SU-DHL-6 (cell line): Measurements from ENCODE around the gene SYNE4.

Experiments used
- H2AFZ ChIP-seq: fragments of 200-600 bp; sonication (generic); 2 replicates; pipeline ENCODE4 v1.6.1; 2014; ENCODE audit warnings: low read depth, mild to moderate bottlenecking, moderate library complexity, mixed read lengths, antibody characterized with exemption, low read length; ENCODE audit not compliant: severe bottlenecking
- H3F3A ChIP-seq: fragments of 200-600 bp; shearing (Covaris generic); 2 replicates; pipeline ENCODE4 v1.6.0; 2016; ENCODE audit warnings: antibody characterized with exemption, mild to moderate bottlenecking; ENCODE audit not compliant: insufficient read depth
- H3K27ac ChIP-seq: fragments of 200-600 bp; sonication (generic); 2 replicates; pipeline ENCODE4 v1.5.1; 2016; ENCODE audit warnings: low read depth, mild to moderate bottlenecking, low read length, moderate library complexity, mixed read lengths
- H3K27me3 ChIP-seq: fragments of 200-600 bp; sonication (generic), shearing (Covaris generic); 2 replicates; pipeline ENCODE4 v1.6.0; 2014; ENCODE audit warnings: mild to moderate bottlenecking, low read length
- H3K36me3 ChIP-seq: fragments of 200-600 bp; sonication (generic); 2 replicates; pipeline ENCODE4 v1.6.1; 2014; ENCODE audit warnings: mild to moderate bottlenecking, low read length, mixed read lengths
- H3K4me2 ChIP-seq: fragments of 300-600, 200-600 bp; shearing (Covaris generic), sonication (generic); 2 replicates; pipeline ENCODE4 v1.6.0; 2014; ENCODE audit warnings: low read length, low read depth, mild to moderate bottlenecking; ENCODE audit not compliant: poor library complexity, severe bottlenecking
- H3K4me3 ChIP-seq: fragments of 200-600 bp; sonication (generic); 2 replicates; pipeline ENCODE4 v1.5.1; 2014; ENCODE audit warnings: antibody characterized with exemption, low read length, mild to moderate bottlenecking, mixed read lengths; ENCODE audit not compliant: insufficient read depth, poor library complexity, severe bottlenecking
- H3K79me2 ChIP-seq: fragments of 200-600 bp; sonication (generic); 2 replicates; pipeline ENCODE4 v1.6.1; 2014; ENCODE audit warnings: mild to moderate bottlenecking, low read length, moderate library complexity; ENCODE audit not compliant: insufficient read depth
- H3K9ac ChIP-seq: fragments of 200-600 bp; sonication (generic); 2 replicates; pipeline ENCODE4 v1.7.0; 2014; ENCODE audit warnings: mild to moderate bottlenecking, low read length
- H3K9me2 ChIP-seq: fragments of 200-600 bp; sonication (generic); replicated peaks from 2 replicates; pipeline ENCODE4 v1.6.1; 2014; ENCODE audit warnings: low read length; ENCODE audit not compliant: insufficient read depth
- H3K9me3 ChIP-seq: fragments of 200-600 bp; sonication (generic); 2 replicates; pipeline ENCODE4 v1.6.1; 2014; ENCODE audit warnings: low read length, mixed read lengths; ENCODE audit not compliant: insufficient read depth
- H4K20me1 ChIP-seq: fragments of 200-600 bp; sonication (generic); 2 replicates; pipeline ENCODE4 v1.6.1; 2014; ENCODE audit warnings: low read depth, mild to moderate bottlenecking, antibody characterized with exemption, low read length, moderate library complexity, mixed read lengths
- EZH2phosphoT487 ChIP-seq: fragments of 200-600 bp; sonication (generic), shearing (Covaris generic); conservative IDR thresholded peaks from 2 replicates; pipeline ENCODE4 v1.6.1; 2018; ENCODE audit warnings: mild to moderate bottlenecking, antibody characterized with exemption, low read length, moderate library complexity, mixed read lengths
- TF ChIP-seq, protein P1 (sequence below): fragments of 200-600 bp; sonication (generic); IDR thresholded peaks from one replicate; pipeline ENCODE4 v1.5.1; 2017; ENCODE audit warnings: antibody characterized with exemption, mild to moderate bottlenecking, low read length, moderate library complexity; ENCODE audit not compliant: insufficient read depth, poor library complexity, severe bottlenecking

Gene SYNE4

GRCh38 chr19:36023432-36023831 is 14.8 kb upstream of the SYNE4 start:
- Histone ChIP-seq H3K79me2 (no peaks in the 10 kb centered on the region), H3K4me2 (no peak overlapping the region), H3F3A (no peaks in the 10 kb centered on the region), H3K27me3 (no peaks in the 10 kb centered on the region), H3K9ac (no peak overlapping the region), H3K9me3 (no peaks in the 10 kb centered on the region), H3K36me3 (no peaks in the 10 kb centered on the region), H3K27ac (no peak overlapping the region), H3K9me2 (no peaks in the 10 kb centered on the region), H4K20me1 (no peaks in the 10 kb centered on the region), H2AFZ (no peak overlapping the region), H3K4me3 (no peak overlapping the region)
- TF ChIP-seq EZH2phosphoT487, result no peak
- TF ChIP-seq, protein P1, sequence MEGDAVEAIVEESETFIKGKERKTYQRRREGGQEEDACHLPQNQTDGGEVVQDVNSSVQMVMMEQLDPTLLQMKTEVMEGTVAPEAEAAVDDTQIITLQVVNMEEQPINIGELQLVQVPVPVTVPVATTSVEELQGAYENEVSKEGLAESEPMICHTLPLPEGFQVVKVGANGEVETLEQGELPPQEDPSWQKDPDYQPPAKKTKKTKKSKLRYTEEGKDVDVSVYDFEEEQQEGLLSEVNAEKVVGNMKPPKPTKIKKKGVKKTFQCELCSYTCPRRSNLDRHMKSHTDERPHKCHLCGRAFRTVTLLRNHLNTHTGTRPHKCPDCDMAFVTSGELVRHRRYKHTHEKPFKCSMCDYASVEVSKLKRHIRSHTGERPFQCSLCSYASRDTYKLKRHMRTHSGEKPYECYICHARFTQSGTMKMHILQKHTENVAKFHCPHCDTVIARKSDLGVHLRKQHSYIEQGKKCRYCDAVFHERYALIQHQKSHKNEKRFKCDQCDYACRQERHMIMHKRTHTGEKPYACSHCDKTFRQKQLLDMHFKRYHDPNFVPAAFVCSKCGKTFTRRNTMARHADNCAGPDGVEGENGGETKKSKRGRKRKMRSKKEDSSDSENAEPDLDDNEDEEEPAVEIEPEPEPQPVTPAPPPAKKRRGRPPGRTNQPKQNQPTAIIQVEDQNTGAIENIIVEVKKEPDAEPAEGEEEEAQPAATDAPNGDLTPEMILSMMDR, result no peak

GRCh38 chr19:36019061-36019670 is 10.6 kb upstream of the SYNE4 start:
- Histone ChIP-seq H3K4me2 (no peak overlapping the region), H3F3A (no peaks in the 10 kb centered on the region), H3K27me3 (no peaks in the 10 kb centered on the region), H3K27ac (no peak overlapping the region), H3K79me2 (peaks cover 8% of the 10 kb centered on the region; the same call in 1 of the 2 replicates), H2AFZ (no peak overlapping the region), H3K9me3 (no peaks in the 10 kb centered on the region), H3K36me3 (no peaks in the 10 kb centered on the region), H3K9me2 (no peaks in the 10 kb centered on the region), H4K20me1 (no peaks in the 10 kb centered on the region), H3K4me3 (no peak overlapping the region), H3K9ac (no peak overlapping the region)
- no peak for TF ChIP-seq EZH2phosphoT487
- TF ChIP-seq, protein P1, result no peak

- peak within 1 kb of the TSS; percentile 18; the same call in 1 of the 2 replicates for H3K27ac ChIP-seq
- peak within 1 kb of the TSS; percentile 90 for H3K4me3 ChIP-seq
- TF ChIP-seq EZH2phosphoT487, result no peak
- TF ChIP-seq, protein P1, result no peak
- H3K9me2 ChIP-seq, result no peaks in the 10 kb centered on the region
- peaks cover 7% of the 10 kb centered on the region; the same call in 1 of the 2 replicates for H3F3A ChIP-seq
- peak within 1 kb of the TSS; percentile 88 for H3K9ac ChIP-seq
- no peaks in the 10 kb centered on the region for H3K9me3 ChIP-seq
- H3K27me3 ChIP-seq, result no peaks in the 10 kb centered on the region
- H4K20me1 ChIP-seq, result no peaks in the 10 kb centered on the region
- peak within 1 kb of the TSS; percentile 82 for H2AFZ ChIP-seq
- H3K79me2 ChIP-seq, result peaks cover 12% of the 10 kb centered on the region; the same call in 1 of the 2 replicates
- H3K36me3 ChIP-seq, result no peaks in the 10 kb centered on the region
- peak within 1 kb of the TSS; percentile 83 for H3K4me2 ChIP-seq
Measured at GRCh38 chr19:36014012-36014924, 5.7 kb upstream of the SYNE4 start, which contains the start of gene ALKBH6. Gene ALKBH6, minus strand, starts transcription at chr19:36014213. Its CDS starts 816 bp downstream, at chr19:36013397.
